ENCODE results near the gene CGB1.

Gene CGB1

GRCh38 chr19:49036815-49037214 is at the start of gene CGB1:
TSS of gene CGB1 (minus strand) at chr19:49036895. CDS start at chr19:49036711, 184 bp downstream.
- DNase-seq, result peak in 1 of 2 experiments; percentile 40

GRCh38 chr19:49086296-49086695 is 49.6 kb upstream of the CGB1 start:
- DNase-seq, result no peak

- DNase-seq, result no peak
Observed at GRCh38 chr19:49085868-49086232, 49.2 kb upstream of the CGB1 start.

- DNase-seq, result peak; percentile 99 to 100
Observed at GRCh38 chr19:49085020-49085867, 48.5 kb upstream of the CGB1 start, which contains the start of gene SNRNP70. TSS of gene SNRNP70 (plus strand) at chr19:49085451. CDS start at chr19:49086415, 964 bp downstream.

GRCh38 chr19:49084206-49085019 is 47.7 kb upstream of the CGB1 start:
- no peak for DNase-seq

- DNase-seq, result no peak
Observed at GRCh38 chr19:49081273-49081672, 44.6 kb upstream of the CGB1 start.

- no peak for DNase-seq
Observed at GRCh38 chr19:49080392-49080791, 43.7 kb upstream of the CGB1 start.

- peak in 1 of 2 experiments; percentile 65 for DNase-seq
Observed at GRCh38 chr19:49074869-49075268, 38.2 kb upstream of the CGB1 start.

GRCh38 chr19:49073514-49074378 is 37.1 kb upstream of the CGB1 start:
- DNase-seq, result peak in 1 of 2 experiments; percentile 17

GRCh38 chr19:49071860-49072547 is 35.3 kb upstream of the CGB1 start:
- no peak for DNase-seq

- no peak for DNase-seq
Observed at GRCh38 chr19:49070416-49070815, 33.7 kb upstream of the CGB1 start.

- no peak for DNase-seq
Observed at GRCh38 chr19:49069026-49069425, 32.3 kb upstream of the CGB1 start.

GRCh38 chr19:49067554-49067953 is 30.9 kb upstream of the CGB1 start:
- no peak for DNase-seq

- no peak for DNase-seq
Observed at GRCh38 chr19:49065905-49066512, 29.3 kb upstream of the CGB1 start.

GRCh38 chr19:49064768-49065611 is 28.3 kb upstream of the CGB1 start, which contains the start of gene NTF4:
TSS of gene NTF4 (minus strand) at chr19:49064818. CDS start at chr19:49061997, 2,821 bp downstream.
- no peak for DNase-seq

- no peak for DNase-seq
Observed at GRCh38 chr19:49064029-49064629, 27.4 kb upstream of the CGB1 start.

GRCh38 chr19:49061445-49061844 is 24.8 kb upstream of the CGB1 start:
- DNase-seq, result no peak

GRCh38 chr19:49061000-49061399 is 24.3 kb upstream of the CGB1 start:
- DNase-seq, result no peak

GRCh38 chr19:49059053-49059452 is 22.4 kb upstream of the CGB1 start:
- no peak for DNase-seq

- no peak for DNase-seq
Observed at GRCh38 chr19:49058562-49058961, 21.9 kb upstream of the CGB1 start.
